Nephron progenitor cell (in vitro differentiated cells): Measurements from ENCODE around the gene TSPAN32.

Experiments
- DNase-seq: peaks from one replicate; pipeline ENCODE4 v3.0.0; 2021
- H3K27ac Mint-ChIP-seq: 2 replicates; pipeline ENCODE4 v1.8.0; 2021; ENCODE audit warnings: mild to moderate bottlenecking, moderate library complexity, mixed read lengths
- H3K27me3 Mint-ChIP-seq: 2 replicates; pipeline ENCODE4 v1.8.0; 2021; ENCODE audit warnings: mild to moderate bottlenecking, low read depth, mixed read lengths; ENCODE audit not compliant: poor library complexity
- H3K36me3 Mint-ChIP-seq: 2 replicates; pipeline ENCODE4 v1.8.0; 2021; ENCODE audit warnings: low read depth, mixed read lengths
- H3K4me1 Mint-ChIP-seq: 2 replicates; pipeline ENCODE4 v1.8.0; 2021; ENCODE audit warnings: mixed read lengths
- H3K4me3 Mint-ChIP-seq: 2 replicates; pipeline ENCODE4 v1.8.0; 2021; ENCODE audit warnings: mild to moderate bottlenecking, moderate library complexity, mixed read lengths
- H3K9me3 Mint-ChIP-seq: 2 replicates; pipeline ENCODE4 v1.8.0; 2021; ENCODE audit warnings: mild to moderate bottlenecking, moderate library complexity, mixed read lengths
- TF ChIP-seq, protein P1 (sequence below): fragments of 200-600 bp; sonication (generic); IDR thresholded peaks from 2 replicates; pipeline ENCODE4 v1.5.0; 2021; ENCODE audit warnings: antibody characterized with exemption

The TSPAN32 gene

GRCh38 chr11:2300290-2300935 is 1.4 kb upstream of the TSPAN32 start:
- TF ChIP-seq, protein P1, sequence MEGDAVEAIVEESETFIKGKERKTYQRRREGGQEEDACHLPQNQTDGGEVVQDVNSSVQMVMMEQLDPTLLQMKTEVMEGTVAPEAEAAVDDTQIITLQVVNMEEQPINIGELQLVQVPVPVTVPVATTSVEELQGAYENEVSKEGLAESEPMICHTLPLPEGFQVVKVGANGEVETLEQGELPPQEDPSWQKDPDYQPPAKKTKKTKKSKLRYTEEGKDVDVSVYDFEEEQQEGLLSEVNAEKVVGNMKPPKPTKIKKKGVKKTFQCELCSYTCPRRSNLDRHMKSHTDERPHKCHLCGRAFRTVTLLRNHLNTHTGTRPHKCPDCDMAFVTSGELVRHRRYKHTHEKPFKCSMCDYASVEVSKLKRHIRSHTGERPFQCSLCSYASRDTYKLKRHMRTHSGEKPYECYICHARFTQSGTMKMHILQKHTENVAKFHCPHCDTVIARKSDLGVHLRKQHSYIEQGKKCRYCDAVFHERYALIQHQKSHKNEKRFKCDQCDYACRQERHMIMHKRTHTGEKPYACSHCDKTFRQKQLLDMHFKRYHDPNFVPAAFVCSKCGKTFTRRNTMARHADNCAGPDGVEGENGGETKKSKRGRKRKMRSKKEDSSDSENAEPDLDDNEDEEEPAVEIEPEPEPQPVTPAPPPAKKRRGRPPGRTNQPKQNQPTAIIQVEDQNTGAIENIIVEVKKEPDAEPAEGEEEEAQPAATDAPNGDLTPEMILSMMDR: no peak
- H3K36me3 Mint-ChIP-seq: no peaks in the 10 kb centered on the region
- H3K4me1 Mint-ChIP-seq: peaks cover 19% of the 10 kb centered on the region
- no peaks in the 10 kb centered on the region for H3K9me3 Mint-ChIP-seq
- no peak overlapping the region for H3K27ac Mint-ChIP-seq
- DNase-seq: no peak
- peaks cover 10% of the 10 kb centered on the region for H3K27me3 Mint-ChIP-seq
- H3K4me3 Mint-ChIP-seq: no peak overlapping the region

- H3K9me3 Mint-ChIP-seq: no peaks in the 10 kb centered on the region
- H3K27me3 Mint-ChIP-seq: peaks cover 7% of the 10 kb centered on the region
- no peaks in the 10 kb centered on the region for H3K36me3 Mint-ChIP-seq
- no peak overlapping the region for H3K4me3 Mint-ChIP-seq
- DNase-seq: no peak
- H3K4me1 Mint-ChIP-seq: peaks cover 24% of the 10 kb centered on the region
- TF ChIP-seq, protein P1: no peak
- H3K27ac Mint-ChIP-seq: no peak overlapping the region
Observed at GRCh38 chr11:2300936-2301630, 730 bp upstream of the TSPAN32 start.

DNA sequence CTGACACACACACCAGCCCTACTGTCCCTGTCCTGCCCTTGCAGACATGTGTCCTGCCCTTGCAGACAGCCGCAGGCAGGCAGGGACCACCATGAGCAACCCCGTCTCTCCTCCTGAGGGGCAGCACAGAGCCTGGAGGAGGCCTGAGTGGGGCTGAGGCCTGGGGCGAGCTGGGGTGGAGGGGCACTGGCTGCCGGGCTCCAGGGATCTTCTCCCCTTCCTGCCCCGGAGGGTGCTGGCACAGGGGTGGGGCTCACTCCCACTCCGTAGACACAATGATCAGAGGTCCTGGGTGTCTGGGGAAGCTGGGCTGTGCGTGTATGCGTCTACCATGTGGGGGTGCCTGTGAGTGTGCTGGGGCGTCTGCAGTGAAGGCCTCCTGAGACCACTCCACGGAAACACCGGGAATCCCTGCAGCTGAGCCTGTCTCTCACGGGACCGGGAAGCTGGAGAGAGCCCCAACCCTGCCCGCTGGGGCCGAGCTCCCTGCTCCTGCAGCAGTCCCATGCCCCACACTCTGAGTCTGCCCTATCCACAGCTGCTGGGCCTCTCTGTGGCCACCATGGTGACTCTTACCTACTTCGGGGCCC is 588 bp downstream of the TSPAN32 start:
- no peaks in the 10 kb centered on the region for H3K9me3 Mint-ChIP-seq
- no peak for DNase-seq
- peaks cover 33% of the 10 kb centered on the region for H3K4me1 Mint-ChIP-seq
- H3K27me3 Mint-ChIP-seq: peaks cover 6% of the 10 kb centered on the region
- H3K27ac Mint-ChIP-seq: no peak overlapping the region
- no peak overlapping the region for H3K4me3 Mint-ChIP-seq
- no peaks in the 10 kb centered on the region for H3K36me3 Mint-ChIP-seq
- TF ChIP-seq, protein P1: no peak

DNA sequence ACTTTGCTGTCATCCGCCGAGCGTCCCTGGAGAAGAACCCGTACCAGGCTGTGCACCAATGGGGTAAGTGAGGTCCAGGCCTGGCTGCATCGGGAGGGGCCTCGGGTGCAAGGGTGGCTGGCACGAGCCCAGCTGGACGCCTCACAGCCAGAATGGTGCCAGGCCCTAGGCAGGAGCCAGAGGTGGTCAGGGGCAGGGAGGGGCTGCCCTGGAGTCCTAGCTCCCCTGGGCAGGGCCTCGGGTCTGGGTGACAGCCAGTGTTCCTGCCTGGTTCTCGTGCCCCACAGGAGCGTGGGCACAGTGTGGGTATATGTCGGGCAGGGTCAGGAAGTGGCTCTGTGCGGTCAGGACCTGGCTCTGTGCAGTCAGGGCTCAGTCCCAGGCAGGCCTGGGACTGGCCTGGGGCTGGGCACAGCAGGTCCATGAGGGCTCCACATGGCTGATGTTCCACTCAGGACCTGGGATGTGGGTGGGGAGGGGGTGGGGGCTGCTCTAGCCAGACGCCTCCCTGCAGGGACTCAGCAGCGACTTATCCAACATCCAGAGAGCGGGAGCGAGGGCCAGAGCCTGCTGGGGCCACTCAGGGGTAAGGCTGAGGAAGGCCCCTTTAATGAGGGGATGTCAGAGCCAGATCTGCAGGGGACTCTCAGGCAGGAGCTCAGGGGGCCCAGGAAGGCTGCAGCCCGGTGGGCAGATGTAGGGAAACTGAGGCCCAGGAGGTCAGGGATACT is 1.2 kb downstream of the TSPAN32 start:
- TF ChIP-seq, protein P1: no peak
- H3K4me3 Mint-ChIP-seq: no peak overlapping the region
- no peaks in the 10 kb centered on the region for H3K9me3 Mint-ChIP-seq
- peaks cover 6% of the 10 kb centered on the region for H3K27me3 Mint-ChIP-seq
- no peak overlapping the region for H3K27ac Mint-ChIP-seq
- H3K4me1 Mint-ChIP-seq: peaks cover 37% of the 10 kb centered on the region
- H3K36me3 Mint-ChIP-seq: no peaks in the 10 kb centered on the region
- no peak for DNase-seq

- no peak overlapping the region for H3K4me3 Mint-ChIP-seq
Observed at GRCh38 chr11:2303627-2304505, 2.1 kb downstream of the TSPAN32 start.

More at GRCh38 chr11:2303627-2304505, 2.1 kb downstream of the TSPAN32 start:
- peak overlapping the region; percentile 90 for H3K27ac Mint-ChIP-seq
- H3K27me3 Mint-ChIP-seq: peaks cover 6% of the 10 kb centered on the region
- H3K36me3 Mint-ChIP-seq: no peaks in the 10 kb centered on the region
- TF ChIP-seq, protein P1: no peak
- no peaks in the 10 kb centered on the region for H3K9me3 Mint-ChIP-seq
- no peak for DNase-seq
- H3K4me1 Mint-ChIP-seq: peaks cover 37% of the 10 kb centered on the region
